Skin epidermis (tissue), 12 donors: ENCODE data around the gene RASSF5.

Source experiments
- H3K27ac ChIP-seq, 21 experiments: fragments of 200-600 bp; sonication (generic) in 11 of 21; one replicate each; pipeline ENCODE4 v1.5.0; 2020; ENCODE audit warnings: mild to moderate bottlenecking in 3 of 21, inconsistent platforms in 2 of 21, moderate library complexity in 2 of 21
- H3K4me3 ChIP-seq, 7 experiments: fragments of 200-600 bp; sonication (generic) in 2 of 7; one replicate each; pipeline ENCODE4 v1.5.0; 2020; ENCODE audit warnings: inconsistent platforms in 2 of 7, mild to moderate bottlenecking in 2 of 7, moderate library complexity in 1 of 7

The RASSF5 gene

DNA sequence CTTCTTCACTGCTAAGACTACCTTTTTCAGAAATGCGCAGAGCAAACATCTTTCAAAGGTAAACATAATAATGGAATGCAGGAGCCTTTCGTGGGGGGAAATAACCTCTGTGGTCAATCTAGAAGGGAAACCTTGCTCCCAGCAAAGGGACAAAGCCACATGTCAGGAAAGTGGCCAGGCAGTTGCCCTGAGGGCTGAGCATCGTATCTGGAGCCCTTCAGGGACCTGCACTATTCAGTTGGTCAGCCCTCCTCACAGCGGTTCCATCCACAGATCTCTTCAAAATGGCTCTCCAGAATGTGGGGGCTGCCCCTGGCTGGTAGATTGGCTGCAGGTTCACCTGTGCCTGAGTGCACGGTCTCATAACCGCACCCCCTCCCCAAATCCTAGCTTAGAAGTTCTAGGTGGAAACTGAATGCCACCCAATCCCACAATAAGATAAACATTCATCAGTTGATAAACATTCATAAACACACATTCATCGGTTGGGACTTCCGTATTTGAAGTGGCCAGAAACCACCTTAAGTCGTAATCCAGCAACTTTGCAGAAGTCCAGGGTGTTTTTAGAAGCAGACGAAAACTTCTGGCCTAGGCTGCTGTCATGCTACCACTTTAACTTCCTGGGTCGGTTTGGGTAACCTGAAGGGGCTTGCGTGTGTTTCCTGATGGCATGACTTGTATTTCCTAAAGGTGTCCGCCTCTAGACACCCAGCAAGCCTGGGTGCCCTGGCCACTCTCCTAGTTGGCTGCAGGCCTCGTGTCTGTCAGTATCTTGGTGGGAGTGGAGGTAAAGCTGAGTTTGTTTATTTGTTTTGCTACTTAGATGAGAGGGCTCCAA is 50.5 kb downstream of the RASSF5 start:
- peak overlapping the region in 20 of 21 experiments; percentile 19 to 99 (median 90) for H3K27ac ChIP-seq
- peak overlapping the region; percentile 47 to 67 (median 57) for H3K4me3 ChIP-seq

DNA sequence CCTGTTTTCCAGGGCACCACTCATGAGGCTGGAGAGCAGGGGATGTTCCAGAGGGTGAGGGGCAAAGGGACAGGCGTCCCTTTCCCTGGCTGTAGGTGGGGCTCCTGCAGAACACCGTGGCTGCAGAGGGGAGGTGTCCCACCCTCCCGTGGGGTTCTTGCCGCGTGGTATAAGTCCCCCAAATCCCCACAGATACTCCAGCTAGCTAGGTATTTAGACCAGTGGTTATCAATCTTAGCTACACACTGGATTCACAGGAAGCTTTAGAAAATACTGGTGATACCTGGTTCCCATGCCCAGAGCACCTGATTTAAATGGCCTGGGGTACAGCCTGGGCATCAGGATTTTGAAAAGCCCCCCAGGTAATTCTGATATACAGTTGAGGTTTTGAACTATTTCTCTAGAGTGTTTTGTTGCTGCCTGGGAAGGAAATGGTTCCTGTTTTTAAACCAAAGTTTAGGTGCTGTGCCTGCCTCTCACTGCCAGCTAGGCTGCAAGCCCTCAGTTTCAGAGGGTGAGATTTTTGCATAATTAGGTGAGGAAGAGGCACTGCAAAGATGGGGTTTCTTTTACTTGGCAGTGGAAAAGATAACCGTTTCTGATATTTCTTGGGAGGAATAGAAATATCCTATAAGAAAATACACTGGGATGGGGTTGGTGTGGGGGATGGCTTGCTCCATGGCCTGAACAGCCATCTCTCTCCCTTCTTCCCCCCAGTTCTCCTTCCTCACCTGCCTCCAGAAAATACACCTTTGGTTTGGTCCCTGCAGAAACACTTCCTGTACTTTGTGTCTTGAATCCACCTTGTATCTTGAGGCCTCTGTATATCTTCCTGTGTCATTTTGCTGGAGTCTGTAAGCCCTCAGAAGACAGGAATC is 51.7 kb downstream of the RASSF5 start:
- H3K4me3 ChIP-seq, result peak overlapping the region; percentile 47 to 67 (median 57)

DNA sequence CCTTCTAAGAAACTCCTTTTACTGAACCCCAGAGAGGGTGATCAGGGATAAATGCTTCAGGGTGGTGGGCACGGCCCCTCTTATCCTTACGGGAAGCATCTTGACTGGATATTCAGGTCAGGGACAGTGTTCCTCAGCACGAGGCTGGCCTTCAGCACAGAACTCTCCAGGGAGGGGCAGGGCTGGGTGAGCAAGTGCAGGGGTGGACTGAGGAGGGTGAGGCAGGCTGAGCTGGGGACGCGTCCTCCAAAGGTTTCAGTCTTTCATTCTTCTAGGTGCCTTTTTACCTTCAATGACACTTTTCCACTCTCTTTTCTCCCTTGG is 52.3 kb downstream of the RASSF5 start:
- Histone ChIP-seq H3K27ac (peak overlapping the region in 18 of 21 experiments; percentile 23 to 99 (median 88)), H3K4me3 (peak overlapping the region; percentile 1 to 67 (median 57))

More for the DNA sequence above, 51.7 kb downstream of the RASSF5 start:
- peak overlapping the region in 18 of 21 experiments; percentile 64 to 99 (median 91) for H3K27ac ChIP-seq

DNA sequence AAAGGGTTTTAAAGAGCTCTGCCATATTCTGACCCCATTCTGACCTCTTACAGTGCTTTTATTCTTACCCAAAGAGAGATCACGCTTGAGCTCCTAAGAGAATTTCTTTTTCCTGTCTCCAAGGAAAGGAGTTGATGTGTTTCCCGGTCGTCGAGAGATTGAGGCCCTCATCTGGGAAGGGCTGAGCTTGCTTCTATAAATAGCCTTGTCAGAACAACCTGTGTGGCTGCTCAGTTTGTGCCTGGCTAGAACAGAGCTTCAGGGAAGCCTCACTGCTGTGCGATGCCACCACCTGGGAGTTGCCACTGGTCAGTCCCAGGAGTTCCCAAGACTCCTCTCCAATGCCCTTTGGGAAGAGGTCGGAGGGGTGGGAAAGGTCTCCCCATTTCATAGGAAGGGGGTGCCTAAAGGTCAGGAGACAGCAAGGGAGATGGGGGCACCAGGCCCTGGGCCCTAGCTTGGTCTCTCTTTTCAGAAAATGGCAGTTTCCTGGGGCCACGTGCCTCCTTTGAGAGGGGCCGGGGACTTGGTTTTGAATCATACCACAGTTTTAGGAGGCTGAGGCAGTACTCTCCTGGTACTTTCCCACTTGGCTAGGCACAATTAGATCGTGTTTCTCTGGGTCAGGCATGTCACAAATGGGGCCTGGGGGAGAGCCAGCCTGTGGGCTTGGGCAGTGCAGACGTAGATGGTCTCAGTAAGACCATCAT is 52.8 kb downstream of the RASSF5 start:
- Histone ChIP-seq H3K27ac (peak overlapping the region in 18 of 21 experiments; percentile 23 to 99 (median 88)), H3K4me3 (peak overlapping the region; percentile 1 to 67 (median 57))

DNA sequence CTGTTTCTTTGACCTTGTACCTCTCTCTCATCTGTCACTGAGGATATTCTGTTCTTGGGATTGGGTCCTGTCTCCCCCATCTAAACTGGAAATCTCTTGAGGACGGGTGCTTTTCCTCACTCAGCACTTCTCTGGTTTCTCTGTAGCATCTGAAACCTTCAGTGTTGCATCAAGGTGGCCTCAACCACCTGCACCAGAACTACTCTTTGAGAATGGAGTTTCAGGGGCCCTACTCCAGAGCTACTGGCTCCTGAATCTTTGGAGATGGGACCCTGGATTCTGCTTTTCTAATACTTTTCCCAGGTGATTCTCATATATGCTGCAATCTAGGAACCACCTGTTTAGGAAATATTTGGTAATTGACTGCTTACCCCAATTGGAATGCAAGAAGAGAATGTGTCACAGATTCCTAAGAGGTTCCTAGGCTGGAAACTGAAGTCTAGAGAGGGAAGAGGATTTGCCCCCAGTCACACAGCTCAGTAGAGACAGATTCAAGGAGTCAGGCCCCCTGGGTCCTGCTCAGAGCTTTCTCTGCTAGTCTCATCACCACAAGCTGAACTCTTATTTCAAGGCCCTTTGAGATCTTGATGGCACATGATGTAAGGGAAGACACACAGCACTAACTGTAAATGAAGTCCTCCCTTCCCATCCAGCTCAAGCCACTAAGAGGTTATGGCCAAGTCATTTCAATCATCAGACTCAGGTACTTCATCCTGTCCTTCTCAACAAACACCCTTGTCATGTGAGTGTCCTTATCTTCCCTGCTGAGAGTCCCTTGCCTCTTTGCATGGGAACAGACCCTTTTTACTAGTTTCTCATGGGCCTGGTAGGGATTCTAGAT is 56.3 kb downstream of the RASSF5 start:
- H3K4me3 ChIP-seq, result no peak overlapping the region

DNA sequence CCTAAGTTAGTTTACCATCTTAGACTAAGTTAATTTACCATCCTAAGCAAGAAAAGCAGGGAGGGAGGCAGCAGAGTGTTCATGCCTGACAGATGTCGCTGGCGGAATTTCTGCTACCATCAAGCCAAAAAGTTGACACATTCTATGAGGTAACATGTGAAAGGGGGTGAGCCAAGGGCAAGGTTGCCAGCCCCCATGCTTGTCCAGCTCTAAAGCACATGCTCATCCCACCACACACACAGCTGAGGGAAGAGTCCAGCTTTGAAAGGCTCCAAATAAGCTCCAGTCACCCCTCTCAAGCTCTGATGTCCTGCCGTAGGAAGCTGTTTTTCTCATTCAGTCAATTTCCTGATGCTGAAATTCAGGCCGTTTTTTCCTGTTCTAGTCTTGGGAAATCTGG is 58.7 kb downstream of the RASSF5 start:
- Histone ChIP-seq H3K27ac (peak overlapping the region in 4 of 21 experiments; percentile 8 to 35 (median 22)), H3K4me3 (no peak overlapping the region)

More for the DNA sequence above, 56.3 kb downstream of the RASSF5 start:
- H3K27ac ChIP-seq, result peak overlapping the region in 8 of 21 experiments; percentile 2 to 63 (median 38)

DNA sequence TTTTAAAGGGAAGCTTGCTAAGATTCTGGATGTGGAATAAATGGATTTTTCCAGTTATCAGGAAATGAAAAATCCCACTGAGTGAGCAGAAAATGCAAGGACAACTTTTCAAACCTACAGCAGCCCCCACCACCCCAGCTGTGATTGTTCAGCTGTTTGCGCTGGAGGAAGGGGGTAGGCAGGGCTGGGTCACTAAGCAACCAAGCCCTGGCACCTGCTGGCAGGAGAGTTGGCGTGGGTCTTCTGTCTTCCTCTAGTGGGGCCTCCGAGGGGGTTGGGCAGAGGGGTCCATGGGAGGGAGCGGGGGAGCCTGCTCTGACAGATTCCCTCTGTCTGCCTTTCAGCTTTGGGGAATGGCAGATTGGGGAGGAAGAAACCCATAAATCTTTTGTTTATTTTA is 59.7 kb downstream of the RASSF5 start:
- Histone ChIP-seq H3K27ac (peak overlapping the region in 3 of 21 experiments; percentile 2 to 31 (median 14)), H3K4me3 (no peak overlapping the region)

DNA sequence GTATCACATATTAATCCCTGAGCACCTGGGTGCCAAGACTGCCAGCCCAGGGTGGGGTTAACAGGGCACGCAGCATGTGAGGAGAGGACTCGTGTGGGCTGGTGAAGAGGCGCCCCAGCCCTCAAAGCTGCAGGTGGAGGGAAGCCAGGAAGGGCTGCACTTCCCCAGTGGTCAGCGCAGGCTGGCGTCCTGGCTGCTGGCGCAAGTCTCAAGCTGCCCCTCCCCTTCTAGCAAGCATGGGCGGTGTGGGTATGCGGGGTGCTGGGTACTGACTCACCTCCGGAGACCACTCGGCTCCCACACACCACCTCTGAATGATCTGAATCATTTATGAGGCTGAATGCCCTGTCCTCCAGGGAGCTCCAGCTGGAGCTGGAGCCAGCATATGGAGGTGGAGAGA is 60.9 kb downstream of the RASSF5 start:
- Histone ChIP-seq H3K4me3 (no peak overlapping the region), H3K27ac (peak overlapping the region in 5 of 21 experiments; percentile 3 to 57 (median 35))

DNA sequence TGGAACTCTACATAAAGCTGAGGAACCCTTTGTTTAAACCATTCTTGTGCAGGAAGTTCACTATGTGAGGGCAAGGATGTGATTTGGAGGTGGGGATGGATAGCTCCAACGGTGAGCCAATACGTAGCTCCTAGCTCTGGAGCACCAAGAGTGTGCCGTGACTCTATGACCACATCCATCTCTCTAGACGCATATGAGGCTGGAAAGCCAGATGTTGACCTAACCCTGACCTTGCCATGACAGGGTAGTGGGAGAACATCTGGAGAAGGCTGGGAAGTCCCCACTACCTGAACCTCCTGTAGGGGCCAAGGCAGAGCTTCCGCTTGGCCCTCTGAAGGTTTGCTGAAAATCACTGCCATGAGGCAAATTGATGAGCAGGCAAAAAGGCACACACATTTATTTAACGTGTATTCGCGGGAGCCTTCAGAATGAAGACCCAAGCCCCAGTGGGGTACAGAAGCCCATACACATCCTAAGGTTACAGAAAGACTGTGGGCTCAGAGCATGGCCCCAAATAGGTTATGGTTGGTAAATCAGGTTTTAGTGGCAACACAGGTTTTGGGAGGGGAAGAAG is 61.5 kb downstream of the RASSF5 start:
- Histone ChIP-seq H3K27ac (peak overlapping the region in 2 of 21 experiments; percentile 3 to 35), H3K4me3 (no peak overlapping the region)

DNA sequence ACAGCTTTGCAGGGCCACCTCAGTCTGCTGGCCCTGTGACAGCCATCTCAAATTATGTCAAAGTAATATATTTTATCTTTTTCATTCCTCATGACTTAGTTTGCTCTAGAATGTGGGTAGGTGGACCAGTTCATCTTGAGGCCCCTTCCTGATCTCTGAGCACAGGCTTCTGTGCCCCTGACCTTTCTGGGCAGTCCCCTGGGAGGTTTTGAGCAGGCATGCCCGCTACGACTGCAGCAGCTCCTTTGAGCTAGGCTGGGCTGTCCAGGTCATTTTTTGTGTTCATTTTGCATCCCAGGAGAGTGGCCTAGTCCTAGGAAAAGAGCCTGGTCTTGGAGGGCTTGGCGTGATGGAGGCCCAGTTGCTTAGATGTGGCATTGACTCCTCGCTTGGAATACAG is 62.2 kb downstream of the RASSF5 start:
- peak overlapping the region in 1 of 21 experiments; percentile 35 for H3K27ac ChIP-seq
- no peak overlapping the region for H3K4me3 ChIP-seq

DNA sequence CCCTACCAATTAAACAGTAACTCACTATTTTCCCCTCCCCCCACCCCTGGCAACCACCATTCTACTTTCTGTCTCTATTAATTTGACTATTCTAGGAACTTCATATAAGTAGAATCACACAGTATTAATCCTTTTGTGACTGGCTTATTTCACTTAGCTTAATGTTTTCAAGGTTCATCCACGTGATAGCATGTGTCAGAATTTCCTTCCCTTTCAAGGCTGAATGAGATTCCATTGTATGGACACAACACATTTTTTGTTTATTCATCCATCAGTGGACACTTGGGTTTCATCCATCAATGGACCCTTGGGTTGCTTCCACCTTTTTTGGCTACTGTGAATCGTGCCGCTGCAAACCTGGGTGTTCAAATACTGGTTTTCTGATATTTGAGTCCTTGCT is 63.2 kb downstream of the RASSF5 start:
- Histone ChIP-seq H3K4me3 (no peak overlapping the region), H3K27ac (no peak overlapping the region)

DNA sequence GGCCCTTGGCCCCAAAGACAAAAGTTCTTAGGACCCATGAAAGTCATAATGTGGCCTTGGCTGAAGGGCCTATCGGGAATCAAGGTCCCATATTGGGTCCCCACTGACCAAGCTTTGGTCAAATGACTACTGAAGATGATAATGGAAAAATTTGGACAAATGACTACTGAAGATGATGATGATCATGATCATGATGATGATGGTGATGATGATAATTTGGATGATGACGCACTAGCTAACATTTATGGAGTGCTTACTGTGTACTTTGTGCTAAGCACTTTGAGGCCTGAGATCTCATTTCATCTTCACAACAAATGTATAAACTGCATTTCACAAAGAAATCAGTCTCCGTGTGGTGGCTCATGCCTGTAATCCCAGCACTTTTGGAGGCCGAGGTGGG is 65.5 kb downstream of the RASSF5 start:
- no peak overlapping the region for H3K4me3 ChIP-seq
- no peak overlapping the region for H3K27ac ChIP-seq

DNA sequence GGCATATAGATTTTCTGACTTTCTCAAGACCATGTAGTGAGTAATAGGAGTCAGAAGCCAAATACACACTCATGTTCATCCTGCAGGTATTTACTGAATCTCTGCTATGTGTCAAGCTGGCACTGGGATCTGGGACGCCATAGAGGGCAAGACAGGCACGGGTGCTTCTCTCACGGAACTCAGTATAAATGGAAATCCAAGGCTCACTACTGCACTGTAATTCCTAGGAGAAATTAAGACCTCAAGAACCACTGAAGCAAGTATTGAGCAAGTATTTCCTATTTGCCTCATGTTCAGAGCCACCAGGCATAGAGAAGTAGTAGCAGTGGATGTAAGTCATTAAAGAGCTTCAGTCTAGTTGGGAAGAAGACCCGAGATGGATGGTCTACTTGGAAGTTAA is 66.0 kb downstream of the RASSF5 start:
- Histone ChIP-seq H3K4me3 (no peak overlapping the region), H3K27ac (peak overlapping the region in 2 of 21 experiments; percentile 84 to 92)

DNA sequence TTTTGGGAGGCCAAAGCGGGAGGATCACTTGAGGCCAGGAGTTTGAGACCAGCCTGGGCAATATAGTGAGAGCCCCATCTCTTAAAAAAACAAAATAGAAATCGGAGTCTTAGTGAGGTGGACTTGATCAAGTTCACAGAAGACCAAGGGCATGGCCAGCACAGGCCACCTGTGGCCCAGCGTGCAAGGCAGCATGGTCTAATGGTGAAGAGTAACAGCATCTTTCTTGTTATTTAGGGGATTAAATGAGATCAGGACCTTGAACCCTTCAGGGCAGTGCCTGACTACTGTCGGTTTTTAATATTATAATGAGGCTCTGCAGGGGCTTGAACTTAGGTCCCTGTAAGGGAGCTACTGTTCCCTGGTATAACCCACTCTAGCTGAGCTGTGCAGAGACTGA is 66.4 kb downstream of the RASSF5 start:
- Histone ChIP-seq H3K4me3 (no peak overlapping the region), H3K27ac (peak overlapping the region in 5 of 21 experiments; percentile 1 to 92 (median 84))

DNA sequence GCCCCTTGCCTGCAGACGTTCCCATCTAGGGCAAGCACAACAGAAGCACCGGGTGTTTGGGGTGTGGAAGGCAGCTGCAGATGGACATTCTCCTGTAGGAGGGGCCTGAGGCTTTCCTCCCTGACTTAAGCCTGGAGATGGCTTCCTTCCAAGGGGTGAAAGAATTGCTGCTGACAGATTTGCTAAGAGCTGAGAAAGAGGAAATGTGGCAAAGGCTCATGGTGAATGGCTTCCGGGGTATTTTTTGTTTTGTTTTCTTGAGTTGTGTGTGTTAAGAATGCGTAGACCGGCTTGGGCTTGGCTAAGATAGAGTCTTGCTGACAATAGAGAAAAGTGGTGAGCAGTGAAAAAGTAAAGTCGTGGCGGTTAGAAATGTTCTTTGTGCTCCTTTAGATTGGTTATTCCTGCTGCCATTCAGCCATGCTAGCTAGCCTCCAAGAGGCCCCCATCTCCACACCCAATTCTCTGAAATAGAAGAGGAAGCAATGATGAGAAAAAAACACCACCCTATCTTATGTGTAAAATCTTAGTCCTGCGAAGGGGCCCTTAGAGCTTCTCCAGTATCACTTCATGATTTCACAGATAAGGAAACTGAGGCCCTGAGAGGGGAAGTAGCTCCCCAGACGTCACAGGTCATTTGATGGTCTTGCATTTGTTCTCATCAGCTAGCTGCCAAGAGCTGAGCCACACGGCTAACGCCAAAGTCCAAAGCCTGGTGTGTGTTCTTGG is 68.0 kb downstream of the RASSF5 start:
- no peak overlapping the region for H3K4me3 ChIP-seq
- H3K27ac ChIP-seq, result peak overlapping the region in 20 of 21 experiments; percentile 38 to 92 (median 76)

DNA sequence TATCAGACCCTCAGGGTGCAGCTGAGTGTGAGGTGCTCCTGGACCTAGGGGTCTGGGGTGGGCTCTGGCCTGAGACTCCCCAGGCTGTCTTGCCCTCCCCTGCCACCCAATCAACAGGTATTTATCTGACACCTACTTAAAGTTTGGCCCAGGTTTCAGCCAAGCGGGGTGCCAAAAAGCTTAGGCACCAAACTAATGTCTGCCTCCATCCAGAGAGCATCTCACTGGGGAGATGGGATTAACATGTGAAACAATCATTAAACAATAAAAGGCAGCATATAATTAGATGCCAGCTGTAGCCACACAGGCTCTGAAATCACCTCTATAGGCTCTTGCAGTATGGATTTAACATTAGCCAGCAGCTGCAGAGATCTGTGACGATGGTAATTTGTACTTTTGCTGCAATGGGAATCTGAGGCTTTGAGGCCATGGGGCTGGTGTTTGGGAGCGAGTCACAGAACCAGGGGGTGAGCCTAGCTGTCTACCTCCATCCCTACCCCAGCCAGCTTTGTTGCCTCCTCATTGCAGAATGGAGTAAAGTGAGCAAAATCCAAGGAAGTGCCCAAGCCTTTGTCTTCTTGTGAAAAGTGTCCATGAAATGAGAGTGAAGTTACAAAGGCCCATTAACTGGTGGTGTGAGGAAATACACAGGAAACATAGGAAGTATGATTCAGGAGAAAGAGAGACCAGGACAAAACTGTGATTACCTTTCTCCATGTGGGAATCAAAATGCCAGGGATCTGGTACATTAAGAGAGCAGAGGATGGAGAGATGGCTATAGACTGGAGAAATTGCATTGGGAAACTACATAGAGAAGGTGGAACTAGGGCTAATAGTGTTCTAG is 68.8 kb downstream of the RASSF5 start:
- H3K4me3 ChIP-seq, result no peak overlapping the region
- peak overlapping the region in 20 of 21 experiments; percentile 38 to 92 (median 76) for H3K27ac ChIP-seq

DNA sequence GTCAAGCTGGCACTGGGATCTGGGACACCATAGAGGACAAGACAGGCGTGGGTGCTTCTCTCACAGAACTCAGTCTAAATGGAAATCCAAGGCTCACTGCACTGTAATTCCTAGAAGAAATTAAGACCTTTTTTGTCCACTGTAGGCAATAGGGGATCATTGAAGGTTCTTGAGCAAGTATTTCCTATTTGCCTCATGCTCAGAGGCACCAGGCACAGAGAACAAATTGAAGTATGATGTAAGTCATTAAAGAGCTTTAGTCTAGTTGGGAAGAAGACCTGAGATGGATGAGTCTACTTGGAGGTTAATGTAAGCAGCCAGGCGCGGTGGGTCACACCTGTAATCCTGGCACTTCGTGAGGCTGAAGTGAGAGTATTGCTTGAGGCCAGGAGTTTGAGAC is 70.3 kb downstream of the RASSF5 start:
- no peak overlapping the region for H3K4me3 ChIP-seq
- H3K27ac ChIP-seq, result peak overlapping the region in 9 of 21 experiments; percentile 5 to 92 (median 67)
